SH-SY5Y (cell line): ENCODE results near the gene PSD4.

Source experiments
- GATA2 ChIP-seq: IDR thresholded peaks from 2 replicates; pipeline ENCODE4 v1.6.1; 2011; ENCODE audit warnings: mild to moderate bottlenecking, low read depth, low read length
- GATA3 ChIP-seq: IDR thresholded peaks from 2 replicates; pipeline ENCODE4 v1.6.1; 2011; ENCODE audit warnings: low read depth, mild to moderate bottlenecking, low read length, moderate library complexity

DNA sequence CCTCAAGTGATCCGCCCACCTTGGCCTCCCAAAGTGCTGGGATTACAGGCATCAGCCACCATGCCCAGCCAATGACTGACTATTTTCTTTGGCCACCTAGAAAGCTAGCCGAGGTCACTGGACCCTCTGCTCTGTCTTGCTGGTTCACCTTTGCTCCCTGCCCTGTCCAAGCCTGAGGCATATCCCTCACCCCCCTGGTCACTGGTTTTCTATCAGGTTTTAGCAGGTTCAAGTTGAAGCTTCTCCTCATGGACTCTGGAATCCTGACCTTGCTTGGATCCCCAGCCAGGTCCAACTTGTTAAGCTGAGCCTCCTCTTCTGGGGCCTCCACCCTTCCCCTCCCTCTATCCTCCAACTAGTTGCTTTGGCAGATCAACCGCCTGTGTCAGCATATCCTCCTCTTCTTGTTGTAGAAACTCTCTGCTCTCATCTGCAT is 71.5 kb downstream of the PSD4 start:
- TF ChIP-seq GATA2: no peak
- TF ChIP-seq GATA3: no peak
